OCI-M2 (cell line): Measurements from ENCODE around the gene JUN.
"Not testable (repeated sequence)": the region's sequence is repeated elsewhere in the genome, so short reads cannot be mapped to it uniquely, and the experiment has no call there.

ENCODE experiments used
- DNase-seq: peaks from one replicate; lab custom pipeline; 2025; ENCODE audit not compliant: unreplicated experiment; lab: John Stamatoyannopoulos, UW

JUN gene

GRCh38 chr1:58809325-58810010 is 25.6 kb upstream of the JUN start:
- DNase-seq = no peak

GRCh38 chr1:58808077-58808476 is 24.2 kb upstream of the JUN start:
- no peak for DNase-seq

- no peak for DNase-seq
These were observed 22.1 kb upstream of the JUN start for GRCh38 chr1:58805716-58806571.

GRCh38 chr1:58804853-58805565 is 21.2 kb upstream of the JUN start:
- no peak for DNase-seq

GRCh38 chr1:58803858-58804257 is 20.0 kb upstream of the JUN start:
- no peak for DNase-seq

- no peak for DNase-seq
These were observed 19.0 kb upstream of the JUN start for GRCh38 chr1:58802640-58803399.

GRCh38 chr1:58801286-58801685 is 17.4 kb upstream of the JUN start:
- not testable (repeated sequence) for DNase-seq

GRCh38 chr1:58799650-58800049 is 15.8 kb upstream of the JUN start:
- DNase-seq = no peak

GRCh38 chr1:58798910-58799442 is 15.1 kb upstream of the JUN start:
- no peak for DNase-seq

- no peak for DNase-seq
These were observed 12.6 kb upstream of the JUN start for GRCh38 chr1:58796416-58796815.

GRCh38 chr1:58794585-58794984 is 10.7 kb upstream of the JUN start:
- DNase-seq = no peak

- DNase-seq = no peak
These were observed 9.0 kb upstream of the JUN start for GRCh38 chr1:58792846-58793245.

GRCh38 chr1:58791106-58791505 is 7.3 kb upstream of the JUN start:
- DNase-seq = no peak

- no peak for DNase-seq
These were observed 6.3 kb upstream of the JUN start for GRCh38 chr1:58789996-58790660.

- DNase-seq = no peak
These were observed 5.5 kb upstream of the JUN start for GRCh38 chr1:58789322-58789856.

- no peak for DNase-seq
These were observed 4.4 kb upstream of the JUN start for GRCh38 chr1:58788259-58788658.

GRCh38 chr1:58786927-58787245 is 3.0 kb upstream of the JUN start:
- DNase-seq = no peak

- no peak for DNase-seq
These were observed 2.5 kb upstream of the JUN start for GRCh38 chr1:58786184-58786926.

- DNase-seq = no peak
These were observed 1.7 kb upstream of the JUN start for GRCh38 chr1:58785442-58786058.
